ENCODE measurements around the gene AP3D1.

The AP3D1 gene

GRCh38 chr19:2180881-2181632 lies 29.7 kb upstream of the AP3D1 start:
- peaks cover 9% of the 10 kb centered on the region for H3K36me3 ChIP-seq (ENCODE audit: control insufficient read depth, insufficient read depth, low read length)
- WGBS (ENCODE audit: insufficient coverage, insufficient read length): no CpG with 5 or more reads among the region's 22 CpGs

DNA sequence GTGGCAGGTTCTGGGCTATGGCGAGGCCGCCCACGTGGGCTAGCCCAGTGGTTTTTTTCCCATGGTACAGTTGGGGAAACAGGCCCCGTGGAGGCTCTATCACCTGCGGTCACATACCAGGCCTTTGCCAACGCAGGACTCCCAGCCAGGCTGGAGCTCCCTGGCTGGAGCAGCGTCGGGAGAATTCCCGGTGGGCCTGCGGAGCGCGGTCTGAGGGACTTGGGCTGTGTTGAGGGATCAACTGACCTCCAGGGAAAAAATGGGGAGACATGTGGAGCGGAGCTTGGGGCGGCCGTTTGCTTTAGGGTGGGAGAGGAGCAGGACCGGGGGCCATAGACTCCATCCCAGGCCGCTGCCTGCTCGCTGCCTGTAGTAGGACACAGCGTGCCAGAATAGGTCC lies 28.7 kb upstream of the AP3D1 start:
- Histone ChIP-seq H3K27ac (ENCODE audit: low read length) (no peak overlapping the region), H3K36me3 (ENCODE audit: control insufficient read depth, insufficient read depth, low read length) (peaks cover 8% of the 10 kb centered on the region), H3K4me1 (ENCODE audit: control insufficient read depth, insufficient read depth, low read length) (no peaks in the 10 kb centered on the region), H3K9me3 (ENCODE audit: control insufficient read depth, insufficient read depth, low read length) (no peaks in the 10 kb centered on the region), H3K4me3 (ENCODE audit: low read length) (no peak overlapping the region), H3K27me3 (ENCODE audit: control insufficient read depth, insufficient read depth, low read length) (no peaks in the 10 kb centered on the region)
- DNase-seq (ENCODE audit: low read depth, low spot score): no peak
- no CpG with 5 or more reads among the region's 19 CpGs for whole genome bisulfite sequencing (ENCODE audit: insufficient coverage, insufficient read length)

More at GRCh38 chr19:2180881-2181632, 29.7 kb upstream of the AP3D1 start:
- DNase-seq (ENCODE audit: low read depth, low spot score): no peak
- no peaks in the 10 kb centered on the region for H3K9me3 ChIP-seq (ENCODE audit: control insufficient read depth, insufficient read depth, low read length)
- H3K27ac ChIP-seq (ENCODE audit: low read length): no peak overlapping the region
- no peak overlapping the region for H3K4me3 ChIP-seq (ENCODE audit: low read length)
- H3K4me1 ChIP-seq (ENCODE audit: control insufficient read depth, insufficient read depth, low read length): no peaks in the 10 kb centered on the region; the same call in 1 of the 2 replicates
- no peaks in the 10 kb centered on the region for H3K27me3 ChIP-seq (ENCODE audit: control insufficient read depth, insufficient read depth, low read length)

DNA sequence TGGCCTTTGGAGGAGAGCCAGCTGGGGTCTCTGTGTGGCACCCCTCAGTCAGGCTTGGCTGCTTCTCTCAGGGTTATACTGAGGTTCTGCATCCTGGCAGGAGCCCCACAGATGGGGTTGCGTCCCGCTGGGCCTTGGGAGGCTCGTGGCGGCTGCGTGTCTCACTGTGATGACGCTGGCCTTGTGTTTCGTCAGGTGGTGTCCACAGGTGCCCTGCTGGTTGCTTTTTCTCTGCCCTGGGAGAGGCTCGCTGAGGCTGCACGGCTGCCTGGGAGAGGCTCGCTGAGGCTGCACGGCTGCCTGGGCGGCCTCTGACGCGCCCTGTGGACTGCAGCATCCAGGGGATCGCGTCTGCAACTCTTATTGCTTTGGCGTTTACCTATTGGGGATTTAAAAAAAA lies 27.7 kb upstream of the AP3D1 start:
- no peak overlapping the region for H3K4me3 ChIP-seq (ENCODE audit: low read length)
- H3K4me1 ChIP-seq (ENCODE audit: control insufficient read depth, insufficient read depth, low read length): no peaks in the 10 kb centered on the region
- peaks cover 6% of the 10 kb centered on the region; the same call in 1 of the 2 replicates for H3K36me3 ChIP-seq (ENCODE audit: control insufficient read depth, insufficient read depth, low read length)
- H3K9me3 ChIP-seq (ENCODE audit: control insufficient read depth, insufficient read depth, low read length): no peaks in the 10 kb centered on the region
- WGBS (ENCODE audit: insufficient coverage, insufficient read length): no CpG with 5 or more reads among the region's 17 CpGs
- no peak overlapping the region for H3K27ac ChIP-seq (ENCODE audit: low read length)
- H3K27me3 ChIP-seq (ENCODE audit: control insufficient read depth, insufficient read depth, low read length): no peaks in the 10 kb centered on the region
- no peak for DNase-seq (ENCODE audit: low read depth, low spot score)

DNA sequence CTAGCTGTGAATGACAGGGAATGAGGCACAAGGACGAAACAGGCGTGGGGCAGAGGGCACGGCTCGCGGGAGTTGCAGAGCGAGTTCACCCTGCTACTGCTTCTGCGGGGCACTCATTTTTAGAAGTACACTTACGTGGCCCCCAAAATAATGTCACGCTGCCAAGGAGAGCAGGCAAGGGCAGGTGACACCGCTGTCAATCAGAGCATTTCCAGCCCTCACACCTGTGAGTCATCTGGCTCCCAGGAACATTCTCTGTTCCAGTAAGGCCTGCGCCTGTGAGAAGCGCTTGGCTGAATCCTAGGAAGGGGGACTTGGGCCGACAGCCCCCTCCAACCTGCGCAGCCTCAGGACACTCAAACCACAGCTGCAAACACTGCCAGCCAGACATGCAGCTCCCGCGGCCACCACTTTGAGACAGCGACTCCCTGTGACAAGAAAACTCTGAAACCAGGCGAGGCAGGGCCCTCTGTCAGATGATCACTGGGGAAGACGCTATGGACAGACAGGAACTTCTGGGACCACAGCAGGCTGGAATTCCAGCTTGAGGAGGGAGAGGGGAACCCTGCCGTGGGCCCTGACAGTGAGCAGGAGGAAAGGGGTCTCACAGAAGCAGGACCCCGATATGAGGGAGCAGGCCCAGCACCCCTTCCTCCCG lies 25.1 kb upstream of the AP3D1 start:
- no peak overlapping the region for H3K27ac ChIP-seq (ENCODE audit: low read length)

GRCh38 chr19:2175742-2176141 lies 24.4 kb upstream of the AP3D1 start:
- no peak for DNase-seq (ENCODE audit: low read depth, low spot score)
- no peak overlapping the region for H3K4me3 ChIP-seq (ENCODE audit: low read length)
- peaks cover 4% of the 10 kb centered on the region for H3K4me1 ChIP-seq (ENCODE audit: control insufficient read depth, insufficient read depth, low read length)
- no peak overlapping the region for H3K27ac ChIP-seq (ENCODE audit: low read length)
- no peaks in the 10 kb centered on the region; the same call in 1 of the 2 replicates for H3K36me3 ChIP-seq (ENCODE audit: control insufficient read depth, insufficient read depth, low read length)
- no peaks in the 10 kb centered on the region for H3K9me3 ChIP-seq (ENCODE audit: control insufficient read depth, insufficient read depth, low read length)
- no peaks in the 10 kb centered on the region for H3K27me3 ChIP-seq (ENCODE audit: control insufficient read depth, insufficient read depth, low read length)
- no CpG with 5 or more reads among the region's 14 CpGs for WGBS (ENCODE audit: insufficient coverage, insufficient read length)

More for the DNA sequence above, 25.1 kb upstream of the AP3D1 start:
- DNase-seq (ENCODE audit: low read depth, low spot score): no peak
- no CpG with 5 or more reads among the region's 22 CpGs for WGBS (ENCODE audit: insufficient coverage, insufficient read length)
- H3K9me3 ChIP-seq (ENCODE audit: control insufficient read depth, insufficient read depth, low read length): no peaks in the 10 kb centered on the region
- H3K4me1 ChIP-seq (ENCODE audit: control insufficient read depth, insufficient read depth, low read length): peaks cover 2% of the 10 kb centered on the region
- H3K36me3 ChIP-seq (ENCODE audit: control insufficient read depth, insufficient read depth, low read length): peaks cover 6% of the 10 kb centered on the region; the same call in 1 of the 2 replicates
- H3K4me3 ChIP-seq (ENCODE audit: low read length): no peak overlapping the region
- H3K27me3 ChIP-seq (ENCODE audit: control insufficient read depth, insufficient read depth, low read length): no peaks in the 10 kb centered on the region

DNA sequence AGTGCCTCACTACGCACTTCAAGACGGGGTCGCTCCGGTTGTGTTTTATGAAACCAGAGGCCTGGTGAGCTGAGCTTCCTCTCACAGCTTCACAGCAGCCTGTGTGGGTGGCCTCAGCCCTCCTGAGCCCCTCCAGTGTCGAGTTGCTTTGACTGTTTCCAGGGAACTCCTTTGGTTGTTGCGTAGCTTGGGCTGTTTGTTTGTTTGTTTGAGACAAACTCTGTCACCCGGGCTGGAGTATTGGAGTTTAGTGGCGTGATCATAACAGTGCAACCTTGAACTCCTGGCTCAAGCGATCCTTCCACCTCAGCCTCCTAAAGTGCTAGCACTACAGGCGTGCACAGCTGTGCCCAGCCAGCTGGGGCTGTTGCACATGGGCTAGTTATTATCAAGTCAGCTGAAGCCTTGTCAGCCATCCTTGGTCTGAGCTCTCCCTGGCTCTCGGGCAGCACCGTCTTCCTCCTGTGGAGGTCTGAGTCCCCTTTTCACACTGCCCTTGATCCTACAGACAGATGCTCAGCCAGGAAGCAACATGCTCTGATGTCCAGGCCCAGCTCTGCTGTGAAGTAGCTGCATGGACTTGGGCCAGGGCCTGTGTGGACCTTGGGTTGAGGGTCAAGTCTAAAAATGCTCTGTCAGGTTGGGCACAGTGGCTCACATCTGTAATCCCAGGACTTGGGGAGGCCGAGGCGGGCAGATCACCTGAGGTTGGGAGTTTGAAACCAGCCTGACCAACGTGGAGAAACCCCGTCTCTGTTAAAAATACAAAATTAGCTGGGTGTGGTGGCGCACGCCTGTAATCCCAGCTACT lies 22.6 kb upstream of the AP3D1 start:
- Histone ChIP-seq H3K9me3 (ENCODE audit: control insufficient read depth, insufficient read depth, low read length) (no peaks in the 10 kb centered on the region), H3K4me3 (ENCODE audit: low read length) (no peak overlapping the region), H3K4me1 (ENCODE audit: control insufficient read depth, insufficient read depth, low read length) (peaks cover 8% of the 10 kb centered on the region), H3K27ac (ENCODE audit: low read length) (no peak overlapping the region), H3K36me3 (ENCODE audit: control insufficient read depth, insufficient read depth, low read length) (no peaks in the 10 kb centered on the region; the same call in 1 of the 2 replicates), H3K27me3 (ENCODE audit: control insufficient read depth, insufficient read depth, low read length) (no peaks in the 10 kb centered on the region)
- no peak for DNase-seq (ENCODE audit: low read depth, low spot score)
- WGBS (ENCODE audit: insufficient coverage, insufficient read length): no CpG with 5 or more reads among the region's 18 CpGs

DNA sequence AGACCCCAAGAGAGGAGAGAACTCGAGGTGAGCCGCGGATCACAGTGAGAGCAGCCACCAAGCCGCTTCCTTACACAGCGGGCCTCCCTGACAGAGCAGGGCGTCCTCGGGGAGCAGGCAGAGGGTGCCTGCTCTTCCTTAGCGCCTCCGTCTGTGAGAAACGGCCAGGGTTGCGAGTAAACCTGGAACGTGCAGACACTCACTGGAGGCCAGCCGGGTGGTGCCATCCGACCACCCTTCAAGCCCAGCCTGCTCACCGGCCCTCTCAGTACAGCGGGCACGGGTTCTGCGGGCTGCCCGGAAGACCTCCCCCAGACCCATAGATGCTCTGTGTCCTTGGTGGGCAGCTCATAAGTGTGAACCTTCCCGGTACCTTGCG lies 22.0 kb upstream of the AP3D1 start:
- no peak overlapping the region for H3K27ac ChIP-seq (ENCODE audit: low read length)
- no peaks in the 10 kb centered on the region; the same call in 1 of the 2 replicates for H3K36me3 ChIP-seq (ENCODE audit: control insufficient read depth, insufficient read depth, low read length)
- WGBS (ENCODE audit: insufficient coverage, insufficient read length): no CpG with 5 or more reads among the region's 21 CpGs
- H3K4me1 ChIP-seq (ENCODE audit: control insufficient read depth, insufficient read depth, low read length): peaks cover 10% of the 10 kb centered on the region
- DNase-seq (ENCODE audit: low read depth, low spot score): no peak
- no peaks in the 10 kb centered on the region for H3K27me3 ChIP-seq (ENCODE audit: control insufficient read depth, insufficient read depth, low read length)
- no peaks in the 10 kb centered on the region for H3K9me3 ChIP-seq (ENCODE audit: control insufficient read depth, insufficient read depth, low read length)
- no peak overlapping the region for H3K4me3 ChIP-seq (ENCODE audit: low read length)

GRCh38 chr19:2171349-2172145 lies 20.2 kb upstream of the AP3D1 start:
- H3K9me3 ChIP-seq (ENCODE audit: control insufficient read depth, insufficient read depth, low read length): no peaks in the 10 kb centered on the region

DNA sequence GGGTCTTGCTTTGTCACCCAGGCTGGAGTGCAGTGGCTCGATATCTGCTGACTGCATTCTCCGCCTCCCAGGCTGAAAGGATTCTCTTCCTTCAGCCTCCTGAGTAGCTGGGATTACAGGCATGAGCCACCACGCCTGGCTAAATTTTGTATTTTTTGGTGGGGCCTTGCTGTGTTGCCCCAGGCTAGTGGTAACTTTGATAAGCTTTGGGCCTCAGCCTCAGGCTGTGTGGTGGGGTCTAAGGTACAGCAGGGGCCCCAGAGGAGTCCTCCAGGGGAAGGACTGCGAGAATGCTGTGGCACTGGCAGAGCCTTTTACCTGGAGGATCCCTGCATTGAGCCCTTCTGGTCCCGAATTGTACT lies 19.6 kb upstream of the AP3D1 start:
- no peaks in the 10 kb centered on the region for H3K9me3 ChIP-seq (ENCODE audit: control insufficient read depth, insufficient read depth, low read length)
- DNase-seq (ENCODE audit: low read depth, low spot score): no peak
- no peaks in the 10 kb centered on the region; the same call in 1 of the 2 replicates for H3K36me3 ChIP-seq (ENCODE audit: control insufficient read depth, insufficient read depth, low read length)
- no peak overlapping the region for H3K27ac ChIP-seq (ENCODE audit: low read length)
- peaks cover 11% of the 10 kb centered on the region for H3K4me1 ChIP-seq (ENCODE audit: control insufficient read depth, insufficient read depth, low read length)
- no CpG with 5 or more reads among the region's 5 CpGs for WGBS (ENCODE audit: insufficient coverage, insufficient read length)
- H3K27me3 ChIP-seq (ENCODE audit: control insufficient read depth, insufficient read depth, low read length): no peaks in the 10 kb centered on the region
- no peak overlapping the region for H3K4me3 ChIP-seq (ENCODE audit: low read length)

More at GRCh38 chr19:2171349-2172145, 20.2 kb upstream of the AP3D1 start:
- Histone ChIP-seq H3K27ac (ENCODE audit: low read length) (no peak overlapping the region), H3K27me3 (ENCODE audit: control insufficient read depth, insufficient read depth, low read length) (no peaks in the 10 kb centered on the region), H3K4me3 (ENCODE audit: low read length) (no peak overlapping the region), H3K36me3 (ENCODE audit: control insufficient read depth, insufficient read depth, low read length) (no peaks in the 10 kb centered on the region; the same call in 1 of the 2 replicates), H3K4me1 (ENCODE audit: control insufficient read depth, insufficient read depth, low read length) (peaks cover 11% of the 10 kb centered on the region)
- no CpG with 5 or more reads among the region's 27 CpGs for WGBS (ENCODE audit: insufficient coverage, insufficient read length)
- DNase-seq (ENCODE audit: low read depth, low spot score): no peak

- H3K4me1 ChIP-seq (ENCODE audit: control insufficient read depth, insufficient read depth, low read length): peaks cover 11% of the 10 kb centered on the region
- no CpG with 5 or more reads among the region's 12 CpGs for WGBS (ENCODE audit: insufficient coverage, insufficient read length)
- H3K27ac ChIP-seq (ENCODE audit: low read length): no peak overlapping the region
- no peak overlapping the region for H3K4me3 ChIP-seq (ENCODE audit: low read length)
- no peak for DNase-seq (ENCODE audit: low read depth, low spot score)
- H3K9me3 ChIP-seq (ENCODE audit: control insufficient read depth, insufficient read depth, low read length): no peaks in the 10 kb centered on the region
- H3K27me3 ChIP-seq (ENCODE audit: control insufficient read depth, insufficient read depth, low read length): no peaks in the 10 kb centered on the region
- no peaks in the 10 kb centered on the region; the same call in 1 of the 2 replicates for H3K36me3 ChIP-seq (ENCODE audit: control insufficient read depth, insufficient read depth, low read length)
Measured at GRCh38 chr19:2170219-2170618, 18.9 kb upstream of the AP3D1 start.

Measured in iPS DF 6.9 (cell line).